K562 treated with DMSO at 1 percent for 48 hours (cell line): Measurements from ENCODE around the gene HAGH. TPM values are rescaled to one million over a fixed set of nuclear protein-coding genes. Genes with fewer than 3 reads are reported as not detected.

Experiments
- total RNA-seq: library from RNA; unstranded; fragments of 300-600 nt; gene quantifications from 2 replicates; pipeline ENCODE4 v1.2.3, GENCODE V29; 2022; ENCODE audit warnings: low replicate concordance; ENCODE audit errors: extremely low read depth

The HAGH gene
- not detected in 2 replicates for total RNA-seq

DNA sequence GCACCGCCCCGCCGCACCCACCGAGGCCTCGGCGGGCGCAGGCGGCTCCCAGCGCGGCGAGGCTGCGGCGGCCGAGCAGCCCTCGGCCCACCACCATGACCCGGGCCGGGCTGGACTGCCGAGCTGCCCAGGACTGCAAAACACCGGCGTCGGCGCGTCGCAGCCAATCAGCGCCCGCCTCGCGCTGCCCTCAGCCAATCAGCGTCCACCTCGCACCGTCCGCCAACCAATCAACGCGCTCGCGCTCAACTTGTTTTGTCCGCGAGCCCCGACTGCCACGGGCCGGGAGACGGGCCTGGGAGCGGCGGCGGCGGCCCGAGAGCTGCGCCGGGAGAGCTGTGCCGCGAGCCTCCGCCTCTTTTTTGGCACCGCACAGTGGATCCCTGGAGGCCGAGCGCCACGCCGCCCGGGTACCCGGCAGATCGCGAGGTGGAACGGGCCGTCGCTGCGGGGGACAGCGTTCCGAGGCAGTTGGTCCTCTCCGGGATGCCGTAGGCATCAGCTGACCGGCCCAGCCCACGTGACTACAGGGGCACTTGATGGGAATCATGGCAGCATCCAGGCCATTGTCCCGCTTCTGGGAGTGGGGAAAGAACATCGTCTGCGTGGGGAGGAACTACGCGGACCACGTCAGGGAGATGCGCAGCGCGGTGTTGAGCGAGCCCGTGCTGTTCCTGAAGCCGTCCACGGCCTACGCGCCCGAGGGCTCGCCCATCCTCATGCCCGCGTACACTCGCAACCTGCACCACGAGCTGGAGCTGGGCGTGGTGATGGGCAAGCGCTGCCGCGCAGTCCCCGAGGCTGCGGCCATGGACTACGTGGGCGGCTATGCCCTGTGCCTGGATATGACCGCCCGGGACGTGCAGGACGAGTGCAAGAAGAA lies at the start of gene HAGH, which contains the start of gene FAHD1:
Gene HAGH (minus strand): TSS at position 135 of the 883 bp plus-strand sequence. CDS start 38 bp downstream, at position 97.
Gene FAHD1 (plus strand): TSS at position 516 of the 883 bp plus-strand sequence. CDS start 33 bp downstream, at position 549.

DNA sequence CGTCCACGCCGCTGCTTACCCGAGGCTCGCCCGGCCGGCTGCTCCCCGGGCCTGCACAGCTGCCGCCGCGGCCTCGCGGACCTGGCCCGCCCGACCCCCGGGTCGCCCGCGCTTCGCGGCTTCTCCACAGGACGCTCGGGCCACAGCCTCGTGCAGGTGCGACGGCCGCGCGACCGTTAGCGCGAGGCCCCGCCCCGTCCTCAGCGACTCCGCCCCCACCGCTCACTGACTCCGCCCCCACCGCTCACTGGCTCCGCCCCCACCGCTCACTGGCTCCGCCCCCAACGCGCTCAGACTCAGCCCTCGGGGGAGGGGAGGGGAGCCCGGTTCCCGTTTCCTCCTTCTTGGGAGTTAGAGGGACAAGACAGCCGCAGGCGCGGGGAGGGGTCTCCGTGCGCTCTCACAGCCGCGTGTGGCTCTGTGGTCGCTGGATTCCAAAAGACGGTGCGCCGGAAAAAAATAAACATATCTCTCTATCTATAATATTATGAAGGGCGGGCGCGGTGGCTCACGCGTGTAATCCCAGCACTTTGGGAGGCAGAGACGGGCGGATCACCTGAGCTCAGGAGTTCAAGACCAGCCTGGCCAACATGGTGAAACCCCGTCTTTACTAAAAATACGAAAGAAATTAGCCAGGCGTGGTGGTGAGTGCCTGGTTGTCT lies 45.5 kb upstream of the HAGH start, which contains the start of gene MEIOB:
Gene MEIOB (minus strand): TSS at position 191 of the 662 bp plus-strand sequence. CDS start 3,989 bp downstream, outside the sequence.

DNA sequence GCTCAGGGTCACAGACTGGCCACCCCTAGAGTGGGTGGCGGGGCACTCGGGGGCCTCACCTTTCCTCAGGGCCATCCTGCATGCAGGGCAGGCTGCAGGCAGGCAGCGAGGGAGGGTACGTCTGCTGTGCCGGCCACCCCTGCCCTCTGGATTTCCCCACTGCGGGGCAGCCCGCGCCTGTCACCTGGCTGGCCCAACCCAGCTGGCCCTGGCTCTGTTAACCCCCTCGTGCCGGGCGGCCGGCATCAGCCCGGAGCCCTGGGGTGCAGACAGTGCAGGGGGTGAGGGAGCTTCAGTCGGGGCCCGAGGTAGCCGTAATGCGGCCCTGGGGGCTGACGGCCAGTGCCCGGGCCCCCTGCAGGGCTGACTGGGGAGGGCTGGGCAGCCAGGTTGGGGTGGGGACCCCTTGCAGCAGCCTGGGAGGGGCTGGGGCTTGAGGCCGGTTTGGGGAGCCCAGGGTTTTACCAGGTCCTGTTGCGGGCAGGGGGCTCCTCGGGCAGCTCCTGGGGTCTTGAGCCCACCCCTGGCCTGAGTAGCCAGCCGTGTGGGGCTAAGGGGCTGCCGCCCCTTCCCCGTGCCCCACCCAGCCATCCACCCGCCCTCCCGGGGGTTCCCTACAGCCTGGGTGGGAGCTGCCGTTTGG lies 32.9 kb downstream of the HAGH start, which contains the start of gene IGFALS:
Gene IGFALS (minus strand): TSS at position 128 of the 643 bp plus-strand sequence. CDS start 53 bp downstream, at position 75.

DNA sequence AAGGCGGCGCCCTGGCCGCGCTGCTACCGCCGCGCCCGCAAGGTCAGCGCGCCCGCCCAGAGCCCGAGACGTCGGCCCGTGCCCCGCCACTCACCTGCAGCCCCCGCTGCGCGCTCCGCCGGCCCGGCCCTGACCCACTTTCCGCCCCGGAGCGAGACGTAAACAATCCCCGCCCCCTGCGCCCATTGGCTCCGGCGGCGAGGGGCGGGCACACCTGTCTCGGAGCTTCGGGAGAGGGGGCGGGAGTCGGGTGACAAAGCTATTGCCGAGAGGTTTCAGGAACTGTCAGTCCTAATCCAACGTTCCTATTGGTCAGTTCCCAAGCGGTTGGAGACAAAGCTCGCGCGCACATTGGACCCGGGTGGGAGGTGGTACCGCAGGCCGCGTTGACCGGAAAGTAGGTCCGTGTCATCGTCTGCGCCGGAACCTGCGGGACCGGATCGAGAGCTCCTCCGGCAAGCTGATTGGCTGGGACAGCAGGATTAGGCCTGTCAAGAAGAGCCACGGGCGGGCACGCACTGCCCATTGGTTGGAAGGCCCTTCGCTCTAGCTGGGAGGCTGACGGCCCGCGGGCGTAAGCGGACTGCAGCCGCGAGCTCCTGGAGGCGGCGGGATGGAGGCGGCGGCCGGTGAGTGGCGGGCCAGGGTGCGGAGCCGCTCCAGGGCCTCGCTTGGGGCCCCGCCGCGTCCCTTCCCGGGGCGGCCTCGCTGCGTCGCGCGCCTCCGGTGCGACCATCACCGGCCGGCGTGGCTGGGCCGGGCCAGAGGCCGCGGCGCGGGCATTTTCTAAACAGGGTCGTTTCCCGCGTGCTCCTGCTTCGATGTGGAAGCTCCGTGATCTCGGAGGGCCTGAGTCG lies 44.0 kb downstream of the HAGH start, which contains the start of the genes NUBP2 and SPSB3:
Gene NUBP2 (plus strand): TSS at position 553 of the 857 bp plus-strand sequence. CDS start 61 bp downstream, at position 614.
Gene SPSB3 (minus strand): TSS at position 164 of the 857 bp plus-strand sequence. CDS start 1,088 bp downstream, outside the sequence.

DNA sequence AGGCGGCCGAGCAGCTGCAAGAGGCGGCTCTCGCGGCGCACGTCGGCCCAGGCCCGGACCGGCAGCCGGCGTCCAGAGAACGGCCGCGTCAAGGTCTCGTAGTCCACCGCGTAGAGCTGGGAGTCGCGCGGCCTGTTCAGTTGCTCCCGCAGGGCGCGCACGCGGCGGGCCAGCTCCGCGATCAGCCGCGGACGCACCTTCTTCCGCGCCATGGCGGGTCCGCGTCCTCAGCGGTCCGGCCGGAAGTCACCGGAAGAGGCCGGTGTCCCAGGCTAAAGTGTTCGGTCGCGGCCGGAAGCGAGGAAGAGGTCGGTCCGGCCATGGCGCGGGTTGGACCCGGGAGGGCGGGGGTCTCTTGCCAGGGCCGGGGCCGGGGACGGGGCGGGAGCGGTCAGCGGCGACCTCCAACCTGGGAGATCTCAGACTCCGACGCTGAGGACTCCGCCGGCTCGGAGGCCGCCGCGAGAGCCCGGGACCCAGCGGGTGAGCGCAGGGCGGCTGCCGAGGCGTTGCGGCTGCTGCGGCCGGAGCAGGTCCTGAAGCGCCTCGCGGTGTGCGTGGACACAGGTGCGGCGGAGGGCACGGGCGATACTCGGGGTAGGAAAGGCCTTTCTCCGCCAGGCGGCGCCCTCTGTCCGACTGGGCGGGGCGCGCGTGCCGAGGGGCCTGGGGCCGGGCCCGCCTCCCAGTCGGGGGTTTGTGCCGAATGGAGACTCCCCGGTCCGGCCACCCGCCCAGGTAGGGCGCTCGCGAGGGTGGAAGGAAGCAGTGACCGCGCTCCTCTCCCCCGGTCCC lies 53.5 kb downstream of the HAGH start, which contains the start of gene MRPS34:
Gene MRPS34 (minus strand): TSS at position 227 of the 795 bp plus-strand sequence. CDS start 15 bp downstream, at position 212.

GRCh38 chr16:1772362-1772907 lies 54.2 kb downstream of the HAGH start, which contains the start of gene EME2:
TSS of gene EME2 (plus strand) at chr16:1772810. CDS start at chr16:1773228, 418 bp downstream.

GRCh38 chr16:1771188-1771863 lies 55.3 kb downstream of the HAGH start, which contains the start of gene NME3:
TSS of gene NME3 (minus strand) at chr16:1771543. CDS start at chr16:1771534, 9 bp downstream.

Other genes starting within 250 kb of the HAGH start
- not detected in 2 replicates for gene IFT140, start 214.8 kb downstream of the HAGH start, total RNA-seq
- gene CRAMP1, start 214.5 kb downstream of the HAGH start, total RNA-seq = not detected in 2 replicates
- not detected in 2 replicates for gene JPT2, start 148.5 kb downstream of the HAGH start, total RNA-seq
- gene MAPK8IP3, start 120.6 kb downstream of the HAGH start, total RNA-seq = not detected in 2 replicates
- not detected in 2 replicates for gene NME3, start 55.3 kb downstream of the HAGH start, total RNA-seq
- gene EME2, start 54.0 kb downstream of the HAGH start, total RNA-seq = not detected in 2 replicates
- not detected in 2 replicates for gene MRPS34, start 53.7 kb downstream of the HAGH start, total RNA-seq
- gene SPSB3, start 44.3 kb downstream of the HAGH start, total RNA-seq = not detected in 2 replicates
- 502 TPM in 1 of 2 replicates, not detected in the other for gene NUBP2, start 43.9 kb downstream of the HAGH start, total RNA-seq
- not detected in 2 replicates for gene IGFALS, start 33.1 kb downstream of the HAGH start, total RNA-seq
- not detected in 2 replicates for gene FAHD1, start 381 bp upstream of the HAGH start, total RNA-seq
- gene MEIOB, start 45.3 kb upstream of the HAGH start, total RNA-seq = not detected in 2 replicates
- not detected in 2 replicates for gene HS3ST6, start 91.6 kb upstream of the HAGH start, total RNA-seq
- not detected in 2 replicates for gene MSRB1, start 116.4 kb upstream of the HAGH start, total RNA-seq
- not detected in 2 replicates for gene RPL3L, start 127.9 kb upstream of the HAGH start, total RNA-seq
- gene NDUFB10, start 132.7 kb upstream of the HAGH start, total RNA-seq = not detected in 2 replicates
- 4,281 and 4,927 TPM in 2 replicates for gene RPS2, start 138.0 kb upstream of the HAGH start, total RNA-seq
- not detected in 2 replicates for gene RNF151, start 140.0 kb upstream of the HAGH start, total RNA-seq
- not detected in 2 replicates for gene TBL3, start 145.2 kb upstream of the HAGH start, total RNA-seq
- not detected in 2 replicates for gene NOXO1, start 154.6 kb upstream of the HAGH start, total RNA-seq
- gene GFER, start 157.4 kb upstream of the HAGH start, total RNA-seq = not detected in 2 replicates
- gene SYNGR3, start 163.1 kb upstream of the HAGH start, total RNA-seq = not detected in 2 replicates
- gene ZNF598, start 183.0 kb upstream of the HAGH start, total RNA-seq = not detected in 2 replicates
- not detected in 2 replicates for gene NPW, start 193.0 kb upstream of the HAGH start, total RNA-seq
- gene NHERF2, start 200.1 kb upstream of the HAGH start, total RNA-seq = not detected in 2 replicates
- not detected in 2 replicates for gene NTHL1, start 221.0 kb upstream of the HAGH start, total RNA-seq
- gene TSC2, start 221.2 kb upstream of the HAGH start, total RNA-seq = not detected in 2 replicates